Measurements from ENCODE around the gene CTPS2. TPM values are rescaled to one million over a fixed set of nuclear protein-coding genes. Genes with fewer than 3 reads are reported as not detected.
A peak's percentile ranks its signal among the peaks of the same experiment; 100 is the strongest.

The CTPS2 gene
- polyA plus RNA-seq, 3 donors: 1.4 to 3.4 (median 2.8) TPM

DNA sequence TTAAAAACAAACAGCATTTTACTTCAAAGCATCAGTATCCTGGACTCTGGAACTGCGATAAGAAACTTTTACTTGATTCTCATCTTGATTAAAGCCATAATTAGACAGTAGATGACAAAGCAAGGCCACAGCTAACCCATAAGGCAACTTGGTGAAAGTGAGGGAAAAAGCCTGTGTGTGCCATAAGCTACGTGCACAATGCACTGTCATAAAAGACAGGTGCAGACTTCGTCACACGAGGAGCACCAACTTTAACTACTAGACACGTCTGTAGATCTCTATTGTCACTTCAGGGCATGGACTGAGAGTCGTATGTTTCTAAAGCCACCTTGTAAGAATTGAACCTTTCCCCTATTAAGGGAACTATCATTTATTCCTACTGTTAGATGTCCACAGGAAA lies 13.1 kb downstream of the CTPS2 start:
- H4K20me1 ChIP-seq (ENCODE audit: insufficient read depth, low read length): no peaks in the 10 kb centered on the region
- H3K4me1 Mint-ChIP-seq: no peaks in the 10 kb centered on the region
- H3K27ac ChIP-seq (ENCODE audit: low read depth in 1 of 2, low read length in 2 of 2): no peak overlapping the region
- peaks cover 5 to 11% of the 10 kb centered on the region in 2 donors for H3K36me3 Mint-ChIP-seq
- H3K9me3 ChIP-seq (replicated peaks in 1 of 2; ENCODE audit: control insufficient read depth in 1 of 2, insufficient read depth in 1 of 2, low read length in 2 of 2): no peaks in the 10 kb centered on the region
- no peak overlapping the region for H3K9ac ChIP-seq (ENCODE audit: insufficient read depth, low read length, poor library complexity, severe bottlenecking)
- no peak overlapping the region for H3K4me2 ChIP-seq (replicated peaks; ENCODE audit: extremely low read depth, low read length, poor library complexity, severe bottlenecking)
- no peak for DNase-seq
- H3K27ac Mint-ChIP-seq: peak overlapping the region in 1 of 7 donors; percentile 30
- no peaks in the 10 kb centered on the region for H3K9me3 Mint-ChIP-seq
- TF ChIP-seq, protein P1, sequence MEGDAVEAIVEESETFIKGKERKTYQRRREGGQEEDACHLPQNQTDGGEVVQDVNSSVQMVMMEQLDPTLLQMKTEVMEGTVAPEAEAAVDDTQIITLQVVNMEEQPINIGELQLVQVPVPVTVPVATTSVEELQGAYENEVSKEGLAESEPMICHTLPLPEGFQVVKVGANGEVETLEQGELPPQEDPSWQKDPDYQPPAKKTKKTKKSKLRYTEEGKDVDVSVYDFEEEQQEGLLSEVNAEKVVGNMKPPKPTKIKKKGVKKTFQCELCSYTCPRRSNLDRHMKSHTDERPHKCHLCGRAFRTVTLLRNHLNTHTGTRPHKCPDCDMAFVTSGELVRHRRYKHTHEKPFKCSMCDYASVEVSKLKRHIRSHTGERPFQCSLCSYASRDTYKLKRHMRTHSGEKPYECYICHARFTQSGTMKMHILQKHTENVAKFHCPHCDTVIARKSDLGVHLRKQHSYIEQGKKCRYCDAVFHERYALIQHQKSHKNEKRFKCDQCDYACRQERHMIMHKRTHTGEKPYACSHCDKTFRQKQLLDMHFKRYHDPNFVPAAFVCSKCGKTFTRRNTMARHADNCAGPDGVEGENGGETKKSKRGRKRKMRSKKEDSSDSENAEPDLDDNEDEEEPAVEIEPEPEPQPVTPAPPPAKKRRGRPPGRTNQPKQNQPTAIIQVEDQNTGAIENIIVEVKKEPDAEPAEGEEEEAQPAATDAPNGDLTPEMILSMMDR (IDR thresholded peaks at IDR 0.05): no peak
- no peak overlapping the region for H3K4me3 ChIP-seq (replicated peaks in 1 of 3; ENCODE audit: low read depth in 2 of 3, low read length in 3 of 3)
- H3K4me3 Mint-ChIP-seq: no peak overlapping the region
- H3K27me3 ChIP-seq (ENCODE audit: control insufficient read depth in 2 of 2, insufficient read depth in 2 of 2, low read length in 2 of 2): peaks cover 0 to 2% of the 10 kb centered on the region in 2 donors
- H2AFZ ChIP-seq (ENCODE audit: insufficient read depth, low read depth, low read length, poor library complexity, severe bottlenecking): no peak overlapping the region
- intact Hi-C loops (cut with micrococcal nuclease): no loop called here
- peaks cover 0 to 17% (median 0%) of the 10 kb centered on the region in 3 donors for H3K27me3 Mint-ChIP-seq (ENCODE audit: low read depth in 3 of 3)
- no CpG with 5 or more reads among the region's 6 CpGs for WGBS (ENCODE audit: insufficient coverage)
- H3K36me3 ChIP-seq (replicated peaks in 1 of 2; ENCODE audit: control insufficient read depth in 1 of 2, insufficient read depth in 2 of 2, low read length in 2 of 2): no peaks in the 10 kb centered on the region
- no peaks in the 10 kb centered on the region for H3K4me1 ChIP-seq (ENCODE audit: control insufficient read depth in 1 of 2, insufficient read depth in 2 of 2, low read length in 2 of 2)
- H3K79me2 ChIP-seq (ENCODE audit: insufficient read depth, low read length): no peaks in the 10 kb centered on the region

DNA sequence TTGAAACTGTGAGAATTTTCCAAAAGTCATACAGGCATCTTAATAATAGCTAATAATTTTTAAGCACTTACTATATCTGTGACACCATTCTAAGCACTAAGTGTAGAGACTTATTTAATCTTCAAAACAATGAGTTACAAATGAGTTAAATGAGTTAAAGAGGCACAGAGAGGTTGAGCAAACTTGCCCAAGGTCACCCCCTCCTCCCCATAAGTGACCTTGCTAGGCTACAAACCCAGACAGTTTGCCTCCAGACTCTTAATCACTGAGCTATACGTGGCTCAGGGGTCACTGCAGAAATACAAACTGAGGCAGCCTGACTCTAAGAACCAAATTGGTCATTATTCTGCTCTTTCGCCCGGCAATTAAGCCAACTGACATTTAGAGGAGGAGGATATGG lies 15.5 kb downstream of the CTPS2 start:
- Histone ChIP-seq H4K20me1 (ENCODE audit: insufficient read depth, low read length) (no peaks in the 10 kb centered on the region), H3K9ac (ENCODE audit: insufficient read depth, low read length, poor library complexity, severe bottlenecking) (no peak overlapping the region), H2AFZ (ENCODE audit: insufficient read depth, low read depth, low read length, poor library complexity, severe bottlenecking) (no peak overlapping the region), H3K4me2 (replicated peaks; ENCODE audit: extremely low read depth, low read length, poor library complexity, severe bottlenecking) (no peak overlapping the region), H3K27me3 (ENCODE audit: control insufficient read depth in 2 of 2, insufficient read depth in 2 of 2, low read length in 2 of 2) (peaks cover 0 to 2% of the 10 kb centered on the region in 2 donors), H3K9me3 (replicated peaks in 1 of 2; ENCODE audit: control insufficient read depth in 1 of 2, insufficient read depth in 1 of 2, low read length in 2 of 2) (no peaks in the 10 kb centered on the region), H3K4me3 (replicated peaks in 1 of 3; ENCODE audit: low read depth in 2 of 3, low read length in 3 of 3) (no peak overlapping the region), H3K27ac (ENCODE audit: low read depth in 1 of 2, low read length in 2 of 2) (no peak overlapping the region), H3K4me1 (ENCODE audit: control insufficient read depth in 1 of 2, insufficient read depth in 2 of 2, low read length in 2 of 2) (no peaks in the 10 kb centered on the region), H3K36me3 (replicated peaks in 1 of 2; ENCODE audit: control insufficient read depth in 1 of 2, insufficient read depth in 2 of 2, low read length in 2 of 2) (peaks cover 5 to 17% of the 10 kb centered on the region in 2 donors), H3K79me2 (ENCODE audit: insufficient read depth, low read length) (no peaks in the 10 kb centered on the region)
- Mint-ChIP-seq H3K4me3 (no peak overlapping the region), H3K36me3 (peaks cover 5 to 23% of the 10 kb centered on the region in 2 donors), H3K9me3 (no peaks in the 10 kb centered on the region), H3K27ac (peak overlapping the region in 1 of 7 donors; percentile 19), H3K27me3 (ENCODE audit: low read depth in 3 of 3) (peaks cover 0 to 12% (median 0%) of the 10 kb centered on the region in 3 donors), H3K4me1 (no peaks in the 10 kb centered on the region)
- TF ChIP-seq, protein P1 (IDR thresholded peaks at IDR 0.05): no peak
- intact Hi-C loops (cut with micrococcal nuclease): no loop called here
- no CpG with 5 or more reads among the region's 3 CpGs for WGBS (ENCODE audit: insufficient coverage)
- DNase-seq: no peak

All from CD14-positive monocyte (primary cell).